Endothelial cell of umbilical vein (primary cell): ENCODE results near the gene HPCAL4. TPM values are rescaled to one million over a fixed set of nuclear protein-coding genes. Genes with fewer than 3 reads are reported as not detected.

Experiments
- BruUV-seq: library from RNA; stranded (reverse); fragments of 400-500 nt; replicated peaks from 2 replicates; lab custom pipeline; 2021; lab: Mats Ljungman, UMichigan
- CTCF ChIA-PET: fragments of 300-600, 350-600 bp; sonication (Branson Sonifier 250); formaldehyde crosslinking; loops from one replicate; lab custom pipeline; 2021; ENCODE audit warnings: antibody characterized with exemption, inconsistent platforms; lab: Charles Lee
- POLR2A ChIA-PET: fragments of 300-600, 350-600 bp; sonication (Branson Sonifier 250); formaldehyde crosslinking; loops from one replicate; lab custom pipeline; 2021; ENCODE audit warnings: antibody characterized with exemption, inconsistent platforms; lab: Charles Lee
- DNase-seq: peaks from one replicate; pipeline ENCODE4 v3.0.0-alpha.2; 2011; ENCODE audit warnings: low read depth, low spot score
- FAIRE-seq: peaks from 2 replicates; lab custom pipeline; 2011; peaks lifted over from hg19 to GRCh38; lab: Jason Lieb, UNC
- H2AFZ ChIP-seq: 2 replicates; pipeline ENCODE4 v1.6.0; 2012; ENCODE audit warnings: low read depth, low read length, control low read depth, inconsistent platforms
- H3K27ac ChIP-seq: 2 replicates; pipeline ENCODE4 v1.5.1; 2011; ENCODE audit warnings: low read depth, mild to moderate bottlenecking, control low read depth, low read length, moderate library complexity; ENCODE audit not compliant: insufficient read depth
- H3K27me3 ChIP-seq, 2 experiments: 2 replicates each; pipeline versions ENCODE4 v1.6.0 to v1.6.1; 2011; ENCODE audit warnings: low read length in 2 of 2, mixed read lengths in 1 of 2; ENCODE audit not compliant: control insufficient read depth in 2 of 2, insufficient read depth in 2 of 2
- H3K36me3 ChIP-seq, 2 experiments: 2 replicates in 1 of 2; 3 replicates in 1 of 2; pipeline ENCODE4 v1.5.1; 2011; ENCODE audit warnings: low read length in 2 of 2, mild to moderate bottlenecking in 1 of 2, moderate library complexity in 1 of 2; ENCODE audit not compliant: control insufficient read depth in 2 of 2, insufficient read depth in 2 of 2; ENCODE audit errors: extremely low read depth in 1 of 2
- H3K4me1 ChIP-seq: 3 replicates; pipeline ENCODE4 v1.5.1; 2011; ENCODE audit warnings: mild to moderate bottlenecking, low read length; ENCODE audit not compliant: control insufficient read depth, insufficient read depth; ENCODE audit errors: extremely low read depth
- H3K4me2 ChIP-seq: 2 replicates; pipeline ENCODE4 v1.6.1; 2011; ENCODE audit warnings: low read length, control low read depth, mixed read lengths; ENCODE audit not compliant: insufficient read depth
- H3K4me3 ChIP-seq, 3 experiments: fragments of 200-600 bp in 1 of 3; sonication (generic), shearing (Covaris generic) in 1 of 3; replicated peaks in 1 of 3; 2 replicates each; pipeline ENCODE4 v1.5.1; 2011 to 2016; ENCODE audit warnings: control low read depth in 3 of 3, low read length in 3 of 3, mild to moderate bottlenecking in 2 of 3, inconsistent platforms in 1 of 3, low read depth in 1 of 3, moderate library complexity in 1 of 3; ENCODE audit not compliant: insufficient read depth in 1 of 3
- H3K79me2 ChIP-seq: 2 replicates; pipeline ENCODE4 v1.6.0; 2012; ENCODE audit warnings: low read length, inconsistent platforms; ENCODE audit not compliant: control insufficient read depth, insufficient read depth
- H3K9ac ChIP-seq: replicated peaks from 2 replicates; pipeline ENCODE3; 2011; ENCODE audit warnings: low read length, control low read depth; ENCODE audit not compliant: insufficient read depth; ENCODE audit errors: extremely low read depth
- H3K9me1 ChIP-seq: replicated peaks from 3 replicates; pipeline ENCODE4 v1.6.0; 2011; ENCODE audit warnings: mild to moderate bottlenecking, low read length; ENCODE audit not compliant: control insufficient read depth, insufficient read depth; ENCODE audit errors: extremely low read depth
- H3K9me3 ChIP-seq: replicated peaks from 2 replicates; pipeline ENCODE4 v1.5.1; 2012; ENCODE audit warnings: low read length, inconsistent platforms; ENCODE audit not compliant: control insufficient read depth, insufficient read depth
- H4K20me1 ChIP-seq: replicated peaks from 2 replicates; pipeline ENCODE3; 2011; ENCODE audit warnings: mild to moderate bottlenecking, low read length; ENCODE audit not compliant: control insufficient read depth, insufficient read depth; ENCODE audit errors: extremely low read depth
- CTCF ChIP-seq, 2 donors: IDR thresholded peaks; 1 replicate in 1 of 2; 2 replicates in 1 of 2; pipeline ENCODE4 v1.5.1; 2011; ENCODE audit warnings: low read length in 2 of 2, mild to moderate bottlenecking in 2 of 2, moderate library complexity in 2 of 2, control low read depth in 1 of 2, inconsistent platforms in 1 of 2, low read depth in 1 of 2; ENCODE audit not compliant: insufficient read depth in 1 of 2; ENCODE audit errors: extremely low read depth in 1 of 2
- GATA2 ChIP-seq: IDR thresholded peaks from 2 replicates; pipeline ENCODE4 v1.7.0; 2011; ENCODE audit warnings: low read depth, mild to moderate bottlenecking, moderate library complexity, mixed read lengths, low read length; ENCODE audit not compliant: insufficient read length, insufficient read depth
- JUN ChIP-seq: IDR thresholded peaks from 2 replicates; pipeline ENCODE4 v1.6.1; 2011; ENCODE audit warnings: borderline replicate concordance, low read depth; ENCODE audit not compliant: insufficient read length, insufficient read depth
- POLR2AphosphoS5 ChIP-seq: IDR thresholded peaks from 2 replicates; pipeline ENCODE4 v1.6.1; 2012; ENCODE audit warnings: low read depth, mild to moderate bottlenecking, control low read depth, low read length, moderate library complexity; ENCODE audit not compliant: insufficient read depth
- dilution Hi-C: fragments of 300-500 bp; cut with MboI; formaldehyde crosslinking; loops from one replicate; pipeline ENCODE4 v1.15.0; 2019; ENCODE audit warnings: low sequenced_read_pairs; ENCODE audit not compliant: extremely low pct_ligation_motif_present
- intact Hi-C: fragments of 100-400 bp; cut with micrococcal nuclease; formaldehyde crosslinking; loops from one replicate; pipeline ENCODE4 v1.10.0; 2022
- polyA plus RNA-seq, 4 experiments: library from polyadenylated mRNA; depleted of rRNA in 3 of 4; stranded (reverse) in 3 of 4; unstranded in 1 of 4; fragments of >200 nt; gene quantifications; 2 replicates each; pipeline versions ENCODE4 v1.2.1 to v1.2.3, GENCODE V29; 2011 to 2012; ENCODE audit warnings: missing spikeins in 1 of 4
- total RNA-seq: library from RNA; stranded (reverse); gene quantifications from 2 replicates; pipeline ENCODE4 v1.2.3, GENCODE V29; 2021
- TF ChIP-seq, protein P1 (sequence below): IDR thresholded peaks from 2 replicates; pipeline ENCODE4 v1.6.1; 2011; ENCODE audit not compliant: insufficient read depth, insufficient read length

The HPCAL4 gene
- total and polyA plus RNA-seq, 2 donors (not counting 3 experiments of a cell fraction or from before 2014, with no cell fraction given), result not detected

DNA sequence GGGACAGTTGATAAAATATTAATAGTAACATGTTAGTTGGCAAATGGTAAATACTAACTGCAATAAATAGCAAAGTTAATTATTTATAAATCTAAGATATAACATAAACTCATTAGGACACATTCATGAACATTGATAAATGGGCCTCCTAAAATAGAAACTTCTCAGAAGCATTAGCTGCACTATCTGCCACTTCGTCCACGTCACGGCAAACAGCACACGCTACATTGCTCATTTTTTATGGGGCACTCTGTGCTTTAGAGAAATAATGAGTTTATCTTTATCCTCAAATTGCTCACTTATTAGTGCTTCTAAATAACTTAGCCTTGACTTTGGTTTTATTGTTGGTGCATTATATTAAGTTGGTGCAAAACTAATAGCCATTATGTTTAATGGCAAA, 16.3 kb upstream of the HPCAL4 start:
- no peaks in the 10 kb centered on the region for H3K9me1 ChIP-seq
- no peak for DNase-seq
- no peaks in the 10 kb centered on the region for H4K20me1 ChIP-seq
- H2AFZ ChIP-seq, result no peak overlapping the region
- TF ChIP-seq POLR2AphosphoS5 (no peak), GATA2 (no peak), JUN (no peak), CTCF (IDR thresholded peaks at IDR 0.05; ENCODE audit: extremely low read depth in 1 of 2, insufficient read depth in 1 of 2, low read depth in 1 of 2, low read length in 2 of 2) (no peak)
- TF ChIP-seq, protein P1, sequence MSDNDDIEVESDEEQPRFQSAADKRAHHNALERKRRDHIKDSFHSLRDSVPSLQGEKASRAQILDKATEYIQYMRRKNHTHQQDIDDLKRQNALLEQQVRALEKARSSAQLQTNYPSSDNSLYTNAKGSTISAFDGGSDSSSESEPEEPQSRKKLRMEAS, result no peak
- no peak overlapping the region for H3K4me2 ChIP-seq
- H3K9me3 ChIP-seq, result no peaks in the 10 kb centered on the region
- no peak overlapping the region for H3K9ac ChIP-seq
- H3K27ac ChIP-seq, result no peak overlapping the region
- H3K4me3 ChIP-seq, result no peak overlapping the region
- no TSS peak for BruUV-seq
- POLR2A ChIA-PET, result no interaction called here
- CTCF ChIA-PET, result no interaction called here
- intact Hi-C loops (no loop called here), dilution Hi-C loops (no loop called here)
- H3K79me2 ChIP-seq, result no peaks in the 10 kb centered on the region
- FAIRE-seq, result no peak
- peaks cover 21 to 25% of the 10 kb centered on the region in 2 experiments for H3K27me3 ChIP-seq
- H3K4me1 ChIP-seq, result no peaks in the 10 kb centered on the region
- H3K36me3 ChIP-seq, result no peaks in the 10 kb centered on the region
